Parathyroid adenoma (tissue), 2 donors: ENCODE data around the gene NCOA3.
"Not testable (repeated sequence)": the region's sequence is repeated elsewhere in the genome, so short reads cannot be mapped to it uniquely, and the experiment has no call there.

Experiments used
- H2AFZ ChIP-seq: fragments of 300-600 bp; sonication (generic); one replicate; pipeline ENCODE4 v1.7.0; 2017; ENCODE audit warnings: antibody characterized with exemption, mild to moderate bottlenecking
- H3K27ac ChIP-seq: fragments of 300-600 bp; sonication (generic); one replicate; pipeline ENCODE4 v1.7.0; 2017
- H3K27me3 ChIP-seq: fragments of 300-600 bp; sonication (generic); one replicate; pipeline ENCODE4 v1.7.0; 2017; ENCODE audit warnings: low read length; ENCODE audit not compliant: control insufficient read depth, insufficient read depth
- H3K36me3 ChIP-seq: fragments of 300-600 bp; sonication (generic); one replicate; pipeline ENCODE4 v1.7.0; 2017; ENCODE audit warnings: low read length; ENCODE audit not compliant: control insufficient read depth, insufficient read depth
- H3K4me1 ChIP-seq: fragments of 300-600 bp; sonication (generic); one replicate; pipeline ENCODE4 v1.7.0; 2017; ENCODE audit warnings: control low read depth
- H3K4me2 ChIP-seq: fragments of 300-600 bp; sonication (generic); one replicate; pipeline ENCODE4 v1.7.0; 2017; ENCODE audit warnings: low read length
- H3K4me3 ChIP-seq: fragments of 300-600 bp; sonication (generic); one replicate; pipeline ENCODE4 v1.7.0; 2017; ENCODE audit warnings: low read depth, low read length
- H3K79me2 ChIP-seq: fragments of 300-600 bp; sonication (generic); one replicate; pipeline ENCODE4 v1.7.0; 2017; ENCODE audit warnings: control low read depth
- H3K9ac ChIP-seq: fragments of 300-600 bp; sonication (generic); one replicate; pipeline ENCODE4 v1.7.0; 2017; ENCODE audit warnings: mild to moderate bottlenecking
- H3K9me3 ChIP-seq: fragments of 300-600 bp; sonication (generic); one replicate; pipeline ENCODE4 v1.7.0; 2017; ENCODE audit warnings: low read length; ENCODE audit not compliant: control insufficient read depth
- TF ChIP-seq, protein P1 (sequence below): fragments of 300-600 bp; sonication (generic); IDR thresholded peaks from one replicate; pipeline ENCODE4 v1.7.0; 2017; ENCODE audit warnings: antibody characterized with exemption, mild to moderate bottlenecking
- donor health status: primary hyperparathyroidism.

The NCOA3 gene

DNA sequence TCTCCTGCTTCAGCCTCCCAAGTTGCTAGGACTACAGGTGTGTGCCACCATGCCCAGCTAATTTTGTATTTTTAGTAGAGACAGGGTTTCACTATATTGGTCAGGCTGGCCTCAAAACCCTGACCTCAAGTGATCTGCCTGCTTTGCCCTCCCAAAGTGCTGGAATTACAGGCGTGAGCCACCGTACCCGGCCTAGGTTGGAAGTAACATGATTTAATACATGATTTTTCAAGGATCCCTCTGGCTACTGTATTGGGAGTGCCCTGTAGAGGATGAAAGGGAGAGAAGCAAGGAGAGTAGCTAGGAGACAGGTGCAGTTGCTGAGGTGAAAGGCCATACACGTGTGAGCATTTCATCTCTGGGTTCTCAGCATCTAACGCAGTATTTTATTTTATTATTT is 2.6 kb upstream of the NCOA3 start:
- Histone ChIP-seq H2AFZ (no peak overlapping the region), H3K4me1 (peaks cover 7% of the 10 kb centered on the region), H3K4me2 (no peak overlapping the region), H3K9me3 (no peaks in the 10 kb centered on the region), H3K4me3 (no peak overlapping the region), H3K9ac (no peak overlapping the region), H3K36me3 (no peaks in the 10 kb centered on the region), H3K27me3 (no peaks in the 10 kb centered on the region), H3K27ac (no peak overlapping the region), H3K79me2 (no peaks in the 10 kb centered on the region)
- TF ChIP-seq, protein P1, sequence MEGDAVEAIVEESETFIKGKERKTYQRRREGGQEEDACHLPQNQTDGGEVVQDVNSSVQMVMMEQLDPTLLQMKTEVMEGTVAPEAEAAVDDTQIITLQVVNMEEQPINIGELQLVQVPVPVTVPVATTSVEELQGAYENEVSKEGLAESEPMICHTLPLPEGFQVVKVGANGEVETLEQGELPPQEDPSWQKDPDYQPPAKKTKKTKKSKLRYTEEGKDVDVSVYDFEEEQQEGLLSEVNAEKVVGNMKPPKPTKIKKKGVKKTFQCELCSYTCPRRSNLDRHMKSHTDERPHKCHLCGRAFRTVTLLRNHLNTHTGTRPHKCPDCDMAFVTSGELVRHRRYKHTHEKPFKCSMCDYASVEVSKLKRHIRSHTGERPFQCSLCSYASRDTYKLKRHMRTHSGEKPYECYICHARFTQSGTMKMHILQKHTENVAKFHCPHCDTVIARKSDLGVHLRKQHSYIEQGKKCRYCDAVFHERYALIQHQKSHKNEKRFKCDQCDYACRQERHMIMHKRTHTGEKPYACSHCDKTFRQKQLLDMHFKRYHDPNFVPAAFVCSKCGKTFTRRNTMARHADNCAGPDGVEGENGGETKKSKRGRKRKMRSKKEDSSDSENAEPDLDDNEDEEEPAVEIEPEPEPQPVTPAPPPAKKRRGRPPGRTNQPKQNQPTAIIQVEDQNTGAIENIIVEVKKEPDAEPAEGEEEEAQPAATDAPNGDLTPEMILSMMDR = no peak

DNA sequence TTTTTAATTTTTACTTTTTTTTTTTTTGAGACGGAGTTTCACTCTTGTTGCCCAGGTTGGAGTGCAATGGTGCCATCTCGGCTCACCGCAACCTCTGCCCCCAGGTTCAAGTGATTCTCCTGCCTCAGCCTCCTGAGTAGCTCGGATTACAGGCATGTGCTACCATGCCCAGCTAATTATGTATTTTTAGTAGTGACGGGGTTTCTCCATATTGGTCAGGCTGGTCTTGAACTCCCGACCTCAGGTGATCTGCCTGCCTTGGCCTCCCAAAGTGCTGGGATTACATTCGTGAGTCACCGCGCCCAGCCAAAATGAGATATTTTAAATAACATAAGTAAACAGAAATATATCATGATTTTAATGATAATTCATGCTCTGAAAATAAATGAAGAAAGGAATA is 1.6 kb upstream of the NCOA3 start:
- H3K36me3 ChIP-seq, H3K9me3 ChIP-seq, H3K4me2 ChIP-seq, H3K4me1 ChIP-seq, H3K27ac ChIP-seq, H3K79me2 ChIP-seq, H3K27me3 ChIP-seq, H3K4me3 ChIP-seq, H2AFZ ChIP-seq, H3K9ac ChIP-seq: not testable (repeated sequence)

DNA sequence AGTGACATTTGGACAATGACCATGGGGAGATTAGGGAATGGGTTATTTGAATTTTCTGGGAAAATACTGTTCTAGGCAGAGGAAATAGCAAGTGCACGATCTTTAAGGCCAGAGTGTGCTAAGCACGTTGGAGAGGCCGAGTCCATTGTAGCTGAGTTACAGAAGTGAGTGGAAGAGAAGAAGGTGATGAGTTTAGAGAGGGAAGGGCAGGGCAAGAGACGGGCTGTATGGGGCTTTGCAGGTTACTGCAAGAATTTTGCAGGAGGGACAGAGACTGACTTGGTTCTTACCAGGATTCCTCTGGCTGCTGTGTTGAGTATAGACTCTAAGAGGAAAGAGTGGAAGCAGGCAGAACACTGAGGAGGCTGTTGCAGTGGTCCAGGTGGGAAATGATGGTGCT is 1.1 kb upstream of the NCOA3 start:
- Histone ChIP-seq H3K4me1 (peaks cover 6% of the 10 kb centered on the region), H3K79me2 (peaks cover 5% of the 10 kb centered on the region), H3K36me3 (no peaks in the 10 kb centered on the region), H3K9me3 (no peaks in the 10 kb centered on the region), H3K4me2 (no peak overlapping the region), H2AFZ (peak overlapping the region; percentile 81), H3K27me3 (no peaks in the 10 kb centered on the region), H3K9ac (no peak overlapping the region), H3K4me3 (no peak overlapping the region), H3K27ac (peak overlapping the region; percentile 68)
- TF ChIP-seq, protein P1 = no peak

DNA sequence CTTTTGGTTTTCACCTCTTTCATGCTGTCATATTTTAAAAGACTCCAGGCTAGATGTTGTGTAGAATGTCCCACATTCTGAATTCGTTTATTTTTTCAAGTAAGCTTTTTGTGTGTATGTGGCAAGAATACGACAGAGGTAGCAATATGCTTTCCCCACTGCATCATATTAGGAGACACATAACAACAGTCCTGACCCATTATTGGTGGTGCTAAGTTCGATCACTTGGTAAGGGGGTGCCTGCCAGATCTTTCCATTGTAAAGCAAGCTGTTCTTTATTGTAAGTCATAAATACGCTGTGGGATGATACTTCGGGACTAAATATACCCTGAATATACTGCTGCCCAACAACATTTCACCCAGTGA is 588 bp upstream of the NCOA3 start:
- Histone ChIP-seq H3K9me3 (no peaks in the 10 kb centered on the region), H3K36me3 (no peaks in the 10 kb centered on the region), H3K79me2 (peaks cover 11% of the 10 kb centered on the region), H3K9ac (no peak overlapping the region), H3K27ac (peak overlapping the region; percentile 68), H3K4me1 (peaks cover 6% of the 10 kb centered on the region), H3K27me3 (no peaks in the 10 kb centered on the region), H3K4me2 (peak overlapping the region; percentile 85), H2AFZ (peak overlapping the region; percentile 81), H3K4me3 (peak overlapping the region; percentile 74)
- TF ChIP-seq, protein P1 = no peak

DNA sequence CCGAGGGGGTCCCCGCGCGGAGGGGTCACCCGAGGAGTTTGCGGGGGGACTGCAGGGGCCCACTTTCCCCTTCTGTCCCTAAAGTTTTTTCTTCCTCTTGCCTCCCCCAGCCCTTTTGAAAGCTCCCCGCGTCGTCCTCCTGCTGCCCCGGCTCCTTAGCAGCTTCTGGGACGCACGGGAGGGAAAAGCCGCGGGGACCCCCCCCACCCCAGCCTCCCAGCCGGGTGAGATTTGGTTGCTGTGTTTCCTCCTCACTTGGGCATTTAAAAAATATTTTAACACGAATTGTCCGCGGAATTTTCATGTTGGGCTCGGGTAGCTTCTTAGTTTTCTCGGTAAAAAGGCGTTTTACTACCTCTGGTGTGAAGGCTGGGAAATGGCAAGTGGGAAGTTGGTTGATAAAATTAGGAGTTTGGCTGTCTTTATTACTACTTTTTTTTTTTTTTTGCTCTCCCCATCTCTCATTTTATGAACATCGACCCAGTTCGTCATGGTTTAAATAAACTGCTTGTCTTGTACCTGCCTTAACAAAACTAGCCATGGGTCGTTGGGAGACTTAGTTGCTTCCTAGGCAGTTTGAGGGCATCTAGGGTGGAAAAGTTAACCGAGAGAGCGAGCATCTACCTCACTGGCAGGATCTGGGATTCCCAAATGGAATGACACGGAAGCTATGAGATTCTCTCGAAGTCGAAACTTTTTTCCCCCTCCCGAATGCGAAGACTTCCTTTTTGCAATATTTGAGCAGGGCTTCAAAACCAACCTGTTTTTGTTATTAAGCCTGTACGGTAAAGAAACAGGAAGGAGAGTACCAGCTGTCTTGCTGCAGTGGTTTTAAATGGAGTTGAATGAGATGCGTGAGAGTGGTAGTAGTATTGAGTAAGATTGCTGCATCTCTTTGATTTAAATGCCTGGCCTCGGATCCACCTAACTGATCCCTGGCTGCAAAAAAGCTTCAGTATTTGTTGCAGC is 868 bp downstream of the NCOA3 start:
- Histone ChIP-seq H3K36me3 (no peaks in the 10 kb centered on the region), H3K79me2 (peaks cover 23% of the 10 kb centered on the region), H3K27me3 (no peaks in the 10 kb centered on the region), H2AFZ (peak overlapping the region; percentile 81), H3K9me3 (no peaks in the 10 kb centered on the region), H3K4me1 (peaks cover 6% of the 10 kb centered on the region), H3K4me2 (peak overlapping the region; percentile 85), H3K9ac (peak overlapping the region; percentile 85), H3K27ac (peak overlapping the region; percentile 68), H3K4me3 (peak overlapping the region; percentile 74)
- TF ChIP-seq, protein P1 = no peak
